Left renal cortex interstitium (tissue), 4 donors: Measurements from ENCODE around the gene LINS1. TPM values are rescaled to one million over a fixed set of nuclear protein-coding genes. Genes with fewer than 3 reads are reported as not detected.

Source experiments
- DNase-seq, 4 donors: peaks; one replicate each; pipeline ENCODE4 v3.0.0-alpha.2; 2013; ENCODE audit warnings: low read depth in 4 of 4, low spot score in 2 of 4, missing footprints in 1 of 4
- polyA plus RNA-seq, 4 donors: library from polyadenylated mRNA; unstranded; fragments of 120-200 nt; gene quantifications; one replicate each; pipeline ENCODE4 v1.2.1, GENCODE V29; 2013; ENCODE audit not compliant: insufficient read length in 4 of 4

Gene LINS1, protein sequence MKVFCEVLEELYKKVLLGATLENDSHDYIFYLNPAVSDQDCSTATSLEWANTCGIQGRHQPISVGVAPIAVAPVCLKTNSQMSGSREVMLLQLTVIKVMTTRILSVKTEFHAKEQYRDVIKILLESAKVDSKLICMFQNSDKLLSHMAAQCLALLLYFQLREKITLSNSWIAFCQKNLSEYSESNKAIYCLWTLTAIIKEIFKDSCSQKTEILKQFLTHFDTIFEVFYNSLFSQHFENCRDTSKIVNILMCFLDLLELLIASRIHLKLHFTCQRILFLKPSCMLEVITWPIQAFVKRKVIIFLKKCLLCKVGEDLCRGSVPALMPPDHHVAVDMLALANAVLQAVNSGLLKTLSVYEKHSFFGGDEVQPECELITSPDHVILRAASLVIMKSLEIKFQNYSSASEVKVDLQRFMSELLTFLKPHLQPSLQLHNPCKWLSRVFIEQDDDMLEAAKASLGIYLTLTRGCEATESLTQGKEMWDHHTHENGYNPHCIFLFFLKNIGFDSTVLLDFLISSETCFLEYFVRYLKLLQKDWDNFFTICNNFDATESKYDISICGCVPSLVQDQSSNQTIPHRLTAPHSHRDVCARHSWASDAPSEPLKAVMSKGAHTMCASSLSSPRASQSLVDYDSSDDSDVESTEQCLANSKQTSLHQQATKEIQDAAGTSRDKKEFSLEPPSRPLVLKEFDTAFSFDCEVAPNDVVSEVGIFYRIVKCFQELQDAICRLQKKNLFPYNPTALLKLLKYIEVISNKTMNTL
- 10 to 100 TPM; 16.6 to 31.2 (median 21.2) TPM for polyA plus RNA-seq

DNA sequence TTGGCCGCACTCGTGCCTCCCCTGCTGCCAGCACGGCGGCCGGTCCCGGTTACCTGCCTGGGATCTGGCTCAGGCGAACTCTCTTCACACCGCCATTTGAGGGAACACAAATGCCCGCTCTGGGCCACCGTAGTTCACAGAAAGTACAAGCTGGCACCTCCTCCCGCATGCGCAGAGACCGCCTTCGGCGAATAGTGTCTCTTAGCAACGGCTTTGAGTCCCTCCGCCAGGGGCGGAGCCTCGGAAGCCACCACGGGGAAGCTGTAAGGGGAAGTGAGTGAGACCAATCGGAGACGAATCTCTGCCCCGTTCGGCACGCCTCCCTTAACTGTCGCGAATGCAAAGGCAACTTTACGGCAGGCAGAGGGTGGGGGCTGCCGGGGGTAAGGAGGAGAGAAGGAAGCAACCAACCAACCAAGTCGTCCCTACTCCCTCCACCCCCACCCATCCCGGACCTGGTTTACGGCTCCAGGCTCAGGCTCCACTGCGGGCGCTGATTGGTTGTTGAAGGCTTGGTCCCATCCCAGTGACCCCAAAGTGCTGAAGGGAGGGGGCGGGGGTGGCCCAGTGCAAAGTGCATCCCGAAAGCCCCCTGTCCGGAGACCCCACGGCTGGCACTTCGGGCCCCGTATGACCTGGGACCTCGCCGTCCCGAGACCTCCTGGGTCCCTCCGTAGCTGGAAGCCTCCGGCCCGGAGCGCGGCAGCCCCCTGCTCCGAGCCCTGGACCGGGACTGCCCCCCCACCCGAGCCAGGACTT is at the start of gene LINS1, which contains the start of gene ASB7:
Gene LINS1, minus strand, starts transcription at position 121 of the 759 bp plus-strand sequence. CDS start 21,342 bp downstream, outside the sequence.
Gene ASB7, plus strand, starts transcription at position 526 of the 759 bp plus-strand sequence. CDS start 9,628 bp downstream, outside the sequence.
- DNase-seq: peak; percentile 99 to 100 (median 100)

DNA sequence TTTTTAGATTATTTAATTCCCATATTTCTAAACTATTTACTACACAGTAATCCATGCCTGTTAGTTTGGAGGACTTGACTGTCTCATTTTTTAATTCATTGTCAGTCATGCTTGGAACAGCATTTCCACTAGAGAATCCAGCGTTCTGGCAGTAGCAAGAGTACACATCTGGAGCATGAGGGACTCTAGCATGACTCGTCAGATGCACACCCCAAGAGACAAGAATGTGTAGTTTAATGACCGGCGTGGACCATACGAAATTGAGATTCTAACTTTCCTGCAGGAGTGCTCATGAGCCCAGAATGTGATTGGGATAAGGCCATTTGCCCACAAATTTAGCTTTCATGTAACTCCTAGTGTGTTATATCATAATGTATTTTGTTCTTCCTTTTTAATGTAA is 49.3 kb upstream of the LINS1 start:
- DNase-seq: no peak

DNA sequence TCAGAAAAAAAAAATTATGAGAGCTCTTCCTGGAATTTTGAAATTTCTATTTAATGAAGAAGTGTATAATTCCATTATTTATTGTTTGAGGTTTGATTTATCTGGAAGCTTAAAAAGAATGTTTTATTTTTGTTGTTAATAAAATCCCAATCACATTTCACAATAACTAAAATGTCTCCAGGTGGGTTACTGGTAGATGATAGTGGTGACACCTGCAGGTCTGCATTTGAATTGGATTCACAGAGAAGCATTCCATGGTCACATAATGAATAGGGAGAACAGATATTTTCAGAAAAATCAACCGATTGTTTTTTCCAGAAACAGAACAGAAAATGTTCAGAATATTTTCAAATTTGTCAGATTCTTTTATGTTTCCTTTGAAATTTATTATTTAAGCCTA is 48.7 kb upstream of the LINS1 start:
- DNase-seq: no peak

DNA sequence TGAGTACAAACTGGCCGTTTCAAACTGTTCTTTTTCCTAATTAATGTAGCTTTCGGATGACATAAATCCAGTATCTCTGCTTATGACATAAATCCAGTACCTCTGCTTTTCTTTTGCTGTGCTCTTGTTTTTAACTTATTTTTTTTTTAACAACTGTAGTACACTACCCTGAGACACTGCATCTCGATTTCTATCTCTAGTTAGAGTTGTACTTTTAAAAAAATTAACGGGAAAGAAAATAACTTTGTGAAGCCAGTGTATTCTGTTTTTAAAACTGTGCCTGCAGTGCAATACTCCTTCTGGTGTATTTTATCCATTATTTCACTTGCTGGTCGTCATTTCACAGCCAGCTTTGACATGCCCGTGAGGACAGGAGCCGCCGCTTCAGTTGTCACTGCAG is 47.0 kb upstream of the LINS1 start:
- no peak for DNase-seq

DNA sequence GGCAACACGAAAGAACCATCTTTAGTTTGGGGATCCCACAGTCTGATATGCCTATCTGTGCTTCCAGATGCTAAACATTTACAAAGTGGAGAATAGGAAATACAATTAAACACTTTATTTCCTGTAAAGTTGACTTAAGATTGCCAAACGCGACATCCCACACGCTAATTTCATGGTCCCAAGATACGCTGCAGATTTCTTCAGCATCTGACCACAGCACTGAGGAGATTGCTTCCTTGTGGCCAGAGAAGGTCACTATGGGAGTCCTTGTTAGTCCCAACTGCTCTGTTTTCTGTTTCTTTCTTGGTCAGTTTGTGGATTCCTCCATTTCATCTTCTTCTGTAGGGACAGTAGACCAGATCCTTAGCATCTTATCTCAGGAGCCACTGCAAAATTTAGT is 43.7 kb upstream of the LINS1 start:
- no peak for DNase-seq

DNA sequence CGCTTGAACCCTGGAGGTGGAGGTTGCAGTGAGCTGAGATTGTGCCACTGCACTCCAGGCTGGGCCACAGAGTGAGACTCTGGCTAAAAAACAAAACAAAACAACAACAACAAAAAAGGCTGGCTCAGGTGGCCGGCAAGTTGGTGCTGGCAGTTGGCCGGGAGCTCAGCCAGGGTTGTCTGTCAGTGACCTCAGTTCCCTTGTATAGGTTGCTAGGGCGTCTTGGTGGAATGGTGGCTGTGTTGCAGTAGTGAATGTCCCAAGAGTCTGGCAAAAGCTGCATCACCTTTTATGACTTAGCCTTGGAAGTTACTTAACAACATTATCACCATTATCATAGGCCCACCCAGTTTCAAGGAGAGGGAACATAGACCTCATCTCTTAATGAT is 41.0 kb upstream of the LINS1 start:
- no peak for DNase-seq

DNA sequence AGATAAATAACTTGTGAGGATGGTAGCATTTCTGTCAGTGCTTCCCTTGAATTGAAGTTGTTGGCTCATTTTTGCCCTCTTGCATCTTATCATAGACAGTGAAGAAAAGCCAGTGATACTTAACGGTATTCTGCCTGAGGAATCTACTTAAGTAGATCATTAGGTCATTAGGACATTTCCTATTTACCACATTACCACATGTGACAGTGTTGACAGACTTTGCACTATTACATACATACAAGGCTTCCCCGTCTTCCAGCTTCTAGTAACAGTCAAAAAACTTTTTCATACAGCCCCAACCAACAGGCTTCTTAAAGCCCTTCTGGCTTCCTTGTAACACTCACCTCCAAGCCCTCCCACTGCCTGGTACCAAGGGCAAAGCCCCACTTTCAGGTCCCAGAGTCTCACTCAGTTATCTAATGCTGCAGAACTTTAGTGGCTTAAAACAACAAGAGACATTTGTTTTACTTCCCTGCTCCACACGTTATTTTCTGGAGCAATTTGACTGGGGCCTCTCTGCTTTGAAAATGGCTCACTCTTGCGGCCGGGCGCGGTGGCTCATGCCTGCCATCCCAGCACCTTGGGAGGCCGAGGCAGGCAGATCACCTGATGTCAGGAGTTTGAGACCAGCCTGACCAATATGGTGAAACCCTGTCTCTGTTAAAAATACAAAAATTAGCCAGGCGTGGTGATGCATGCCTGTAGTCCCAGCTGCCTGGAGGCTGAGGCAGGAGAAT is 40.4 kb upstream of the LINS1 start:
- no peak for DNase-seq

DNA sequence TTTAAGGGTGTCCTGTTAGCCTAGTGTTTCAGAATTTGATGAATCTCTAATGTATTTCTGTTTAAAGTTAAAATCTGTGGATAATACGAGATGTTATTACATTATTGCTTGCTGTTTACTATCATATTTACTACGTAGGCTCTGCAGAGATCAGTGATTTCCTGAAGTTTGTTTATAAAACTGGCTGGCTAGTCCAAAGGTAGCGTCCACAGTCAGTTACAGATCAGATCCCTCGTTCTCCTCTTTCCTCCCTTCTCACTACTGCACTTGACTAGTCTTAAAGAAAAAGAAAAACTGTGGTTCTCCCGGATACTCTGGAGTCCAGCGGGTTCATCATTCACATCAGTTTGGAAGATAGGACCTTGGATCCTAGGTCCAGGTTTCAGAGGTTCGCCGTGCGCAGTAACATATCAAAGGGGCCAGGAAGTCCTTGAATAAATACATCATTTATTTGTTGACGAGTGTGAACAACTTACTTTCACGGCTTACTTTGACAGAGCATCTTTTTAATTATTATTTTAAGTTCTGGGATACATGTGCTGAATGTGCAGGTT is 36.3 kb upstream of the LINS1 start:
- DNase-seq: no peak

DNA sequence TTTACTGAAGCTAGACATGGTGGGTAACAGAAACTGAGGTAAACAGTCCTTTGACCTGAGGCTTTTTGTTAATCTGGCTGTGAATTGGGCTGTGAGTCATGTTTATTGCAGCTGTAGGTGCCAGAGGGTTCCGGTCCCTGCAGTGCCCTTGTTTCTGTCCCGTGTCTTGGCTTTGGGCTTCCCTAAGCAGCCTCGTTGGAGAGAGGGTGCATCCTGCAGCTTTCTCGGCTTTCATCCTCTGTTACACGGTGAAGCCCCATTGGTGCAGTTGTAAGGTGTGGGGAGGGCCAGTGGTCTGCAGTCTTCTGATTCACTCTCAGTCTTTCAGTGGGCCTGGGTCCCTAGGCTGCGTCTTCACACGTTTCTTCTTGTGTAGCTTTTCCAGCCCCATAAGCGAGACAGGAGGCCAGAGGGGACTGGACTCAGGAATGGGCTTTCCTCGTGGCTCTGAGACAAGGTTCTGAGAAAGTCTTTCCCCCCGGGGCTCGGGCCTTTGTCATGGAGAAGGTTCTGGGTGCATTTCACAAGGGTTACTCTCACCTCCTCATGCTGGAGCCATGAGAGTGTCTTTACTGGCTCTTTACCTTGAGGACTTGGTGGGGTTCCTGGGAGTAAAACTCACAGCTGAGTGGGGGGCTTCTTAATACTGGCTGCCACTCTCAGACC is 33.6 kb upstream of the LINS1 start:
- DNase-seq: no peak

DNA sequence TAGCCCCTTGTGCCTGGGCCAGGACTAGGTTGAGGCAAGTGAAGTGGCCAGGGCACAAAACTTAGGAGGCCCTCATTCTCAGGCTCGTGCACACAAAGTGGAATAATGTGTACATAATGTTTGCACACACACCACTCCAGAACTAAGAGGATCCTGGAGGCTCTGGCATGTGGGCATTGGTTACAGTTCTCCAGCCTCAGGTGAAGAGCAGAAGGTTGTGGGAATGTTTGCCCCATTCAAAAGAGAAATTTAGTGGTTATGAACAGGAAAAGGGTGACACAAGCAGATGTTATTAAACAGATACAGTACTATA is 31.7 kb upstream of the LINS1 start:
- no peak for DNase-seq

DNA sequence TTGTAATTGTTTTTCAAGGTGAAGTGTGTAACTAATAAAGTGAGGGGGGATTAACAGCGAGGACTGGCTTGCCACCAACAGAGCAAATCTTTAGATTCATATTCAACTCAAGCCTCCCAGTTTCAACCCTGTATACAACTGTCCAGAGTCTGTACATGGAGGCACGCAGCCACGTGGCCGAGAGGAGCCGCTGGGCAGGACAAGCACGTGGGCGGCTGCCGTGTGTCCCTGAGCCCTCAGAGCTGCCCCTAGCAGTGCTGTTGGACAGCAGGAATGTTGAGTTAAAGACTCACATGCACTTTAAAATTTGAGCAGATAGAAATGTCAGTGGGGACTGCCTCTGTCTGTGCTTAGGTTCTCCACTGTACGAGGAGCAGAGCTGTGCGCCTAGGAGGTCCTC is 29.8 kb upstream of the LINS1 start:
- DNase-seq: no peak

DNA sequence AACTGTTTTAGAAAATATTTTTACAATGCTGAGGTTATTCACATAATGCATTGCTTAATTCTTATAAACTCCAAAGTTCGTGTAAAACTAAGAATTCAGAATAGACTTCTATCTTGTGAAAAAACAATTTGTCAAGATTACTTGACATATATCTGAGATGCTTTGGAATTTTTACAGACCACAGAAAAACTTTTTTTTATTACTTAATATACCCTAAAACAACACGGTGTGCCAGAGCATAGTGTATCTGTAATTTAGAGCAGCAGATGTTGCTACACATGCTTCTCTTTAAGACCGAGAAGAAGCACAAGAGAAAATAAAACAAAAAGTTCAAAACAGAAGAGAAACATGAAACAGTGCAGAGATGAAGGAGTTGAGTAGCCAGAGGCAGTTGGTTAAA is 26.8 kb upstream of the LINS1 start:
- no peak for DNase-seq

DNA sequence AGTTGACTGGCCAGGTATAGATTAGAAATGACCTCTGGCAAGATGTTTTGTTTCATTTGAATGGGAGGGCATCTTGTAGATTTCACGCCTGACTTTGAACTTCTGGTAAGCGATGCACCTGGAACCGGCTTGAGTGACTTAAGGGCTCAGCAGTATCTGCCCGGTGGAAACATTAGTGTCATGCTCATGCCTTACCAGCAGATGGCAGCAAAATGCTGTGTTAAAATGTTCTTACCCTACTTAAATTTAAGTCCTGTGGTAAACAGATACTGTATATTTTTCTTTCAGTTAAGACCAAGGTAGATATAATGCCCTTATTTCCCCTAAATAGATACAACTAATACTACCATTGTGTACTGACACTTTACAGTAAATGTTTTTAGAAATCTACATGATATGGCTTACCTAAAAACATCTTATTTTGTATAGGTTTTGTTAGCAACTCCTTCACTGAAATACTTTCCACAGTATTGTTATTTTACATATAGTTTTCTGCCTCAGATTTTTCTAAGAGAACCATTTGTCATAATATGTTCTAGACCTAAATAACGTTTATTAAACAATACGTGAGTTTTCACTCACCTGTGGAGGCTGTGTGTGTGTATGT is 25.9 kb upstream of the LINS1 start:
- peak; percentile 43 to 72 (median 62) for DNase-seq

DNA sequence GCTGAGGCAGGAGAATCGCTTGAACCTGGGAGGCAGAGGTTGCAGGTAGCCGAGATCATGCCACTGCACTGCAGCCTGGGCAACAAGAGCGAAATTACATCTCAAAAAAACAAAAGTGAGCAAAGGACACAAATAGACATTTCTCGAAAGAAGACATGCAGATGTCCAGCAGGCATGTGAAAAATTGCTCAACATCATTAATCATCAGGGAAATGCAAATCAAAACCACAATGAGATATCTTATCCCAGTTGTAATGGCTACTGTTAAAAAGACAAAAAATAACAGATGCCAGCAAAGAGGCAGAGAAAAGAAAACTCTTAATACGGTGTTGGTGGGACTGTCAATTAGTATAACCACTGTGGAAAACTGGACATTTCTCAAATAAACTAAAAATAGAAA is 21.3 kb upstream of the LINS1 start:
- no peak for DNase-seq

DNA sequence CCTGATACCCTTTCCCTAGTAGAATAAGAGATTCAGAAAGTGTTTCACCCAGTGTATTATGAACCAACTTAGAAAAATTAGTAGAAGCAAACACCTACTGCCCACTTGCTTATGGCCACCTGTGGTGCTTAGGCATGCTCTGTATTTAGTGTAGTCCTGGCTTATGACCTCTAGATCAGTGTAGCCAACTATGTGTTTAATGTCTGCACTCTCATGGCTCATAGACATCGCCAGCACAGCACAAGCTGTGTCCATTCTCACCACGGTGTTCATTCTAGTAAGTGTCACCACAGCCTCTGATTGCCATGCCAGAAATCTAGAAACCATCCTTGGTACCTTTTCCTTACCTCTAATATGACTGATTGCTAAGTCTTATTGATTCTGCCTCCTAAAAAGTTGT is 14.7 kb upstream of the LINS1 start:
- DNase-seq: no peak

DNA sequence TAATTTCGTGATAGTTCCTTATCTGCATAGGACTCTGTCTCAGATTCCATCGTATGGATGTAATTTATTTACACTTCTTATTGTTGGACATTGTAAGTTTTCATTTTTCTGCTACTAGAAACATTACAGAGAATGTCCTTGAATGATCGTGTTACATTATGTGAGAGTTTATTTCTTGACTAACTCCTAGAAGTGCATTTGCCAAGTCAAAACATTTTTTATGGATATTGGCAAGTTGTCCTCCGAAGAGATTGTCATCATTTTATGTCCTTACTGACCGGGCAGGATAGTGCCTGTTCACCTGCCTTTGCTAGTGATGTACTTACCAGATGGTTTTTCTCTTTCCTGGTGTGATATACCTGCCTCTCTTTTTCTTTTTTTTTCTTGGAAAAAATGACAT is 13.8 kb upstream of the LINS1 start:
- no peak for DNase-seq

DNA sequence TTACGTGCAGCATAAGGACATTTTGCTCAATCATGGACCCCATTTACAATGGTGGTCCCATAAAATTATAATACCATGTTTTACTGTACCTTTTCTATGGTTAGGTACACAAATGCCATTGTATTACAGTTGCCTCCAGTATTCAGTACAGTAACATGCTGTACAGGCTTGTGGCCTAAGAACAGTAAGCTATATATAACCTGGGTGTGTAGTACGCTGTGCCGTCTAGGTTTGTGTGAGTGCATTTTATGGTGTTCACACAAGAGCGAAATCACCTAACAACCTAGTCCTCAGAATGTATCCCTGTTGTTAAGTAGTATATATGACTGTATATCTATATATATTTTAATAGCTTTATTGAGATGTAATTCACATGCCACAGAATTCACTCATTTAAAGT is 12.9 kb upstream of the LINS1 start:
- DNase-seq: no peak

DNA sequence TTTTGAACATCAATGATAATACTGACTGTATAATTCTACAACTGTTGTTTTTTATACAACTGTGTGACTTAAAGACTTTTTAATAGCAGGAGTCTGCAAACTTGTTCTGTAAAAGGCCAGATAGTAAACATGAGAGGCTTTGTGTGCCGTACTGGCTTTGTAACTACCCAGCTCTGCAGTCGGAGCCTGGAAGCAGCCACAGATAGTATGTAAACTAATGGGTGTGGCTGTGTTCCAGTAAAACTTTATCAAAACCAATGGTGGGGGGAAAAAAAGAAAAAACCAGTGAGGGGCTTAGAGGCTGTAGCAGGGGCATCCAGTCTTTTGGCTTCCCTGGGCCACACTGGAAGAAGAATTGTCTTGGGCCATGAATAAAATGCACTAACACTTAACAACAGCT is 12.4 kb upstream of the LINS1 start:
- no peak for DNase-seq

DNA sequence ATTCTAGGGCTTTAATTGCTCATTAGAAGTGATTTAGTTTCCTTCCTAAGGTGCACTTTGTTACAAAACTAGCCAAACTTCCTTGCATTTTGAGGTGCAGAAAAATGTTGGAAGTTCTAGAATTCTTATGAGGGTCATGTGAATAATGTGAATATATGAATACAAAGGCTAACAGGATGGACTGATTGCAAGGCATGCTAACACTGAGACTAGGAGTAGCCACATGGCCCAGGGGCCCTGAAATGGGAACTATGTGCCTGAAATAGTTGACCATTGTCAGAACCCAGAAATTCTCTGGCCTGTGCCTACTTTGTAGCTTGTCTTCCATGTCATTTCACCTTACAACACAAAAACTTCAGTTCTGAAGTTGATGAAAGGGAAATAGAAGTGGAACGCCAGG is 11.2 kb upstream of the LINS1 start:
- DNase-seq: no peak
